HG03066 (cell line): ENCODE results near the gene CDHR4.
"Not testable (repeated sequence)": the region's sequence is repeated elsewhere in the genome, so short reads cannot be mapped to it uniquely, and the experiment has no call there.

Source experiments
- ATAC-seq: cut with Tn5 transposase; IDR thresholded peaks from one replicate; pipeline ENCODE4 v1.9.1; 2021; ENCODE audit warnings: low read depth; ENCODE audit not compliant: unreplicated experiment

Gene CDHR4, protein sequence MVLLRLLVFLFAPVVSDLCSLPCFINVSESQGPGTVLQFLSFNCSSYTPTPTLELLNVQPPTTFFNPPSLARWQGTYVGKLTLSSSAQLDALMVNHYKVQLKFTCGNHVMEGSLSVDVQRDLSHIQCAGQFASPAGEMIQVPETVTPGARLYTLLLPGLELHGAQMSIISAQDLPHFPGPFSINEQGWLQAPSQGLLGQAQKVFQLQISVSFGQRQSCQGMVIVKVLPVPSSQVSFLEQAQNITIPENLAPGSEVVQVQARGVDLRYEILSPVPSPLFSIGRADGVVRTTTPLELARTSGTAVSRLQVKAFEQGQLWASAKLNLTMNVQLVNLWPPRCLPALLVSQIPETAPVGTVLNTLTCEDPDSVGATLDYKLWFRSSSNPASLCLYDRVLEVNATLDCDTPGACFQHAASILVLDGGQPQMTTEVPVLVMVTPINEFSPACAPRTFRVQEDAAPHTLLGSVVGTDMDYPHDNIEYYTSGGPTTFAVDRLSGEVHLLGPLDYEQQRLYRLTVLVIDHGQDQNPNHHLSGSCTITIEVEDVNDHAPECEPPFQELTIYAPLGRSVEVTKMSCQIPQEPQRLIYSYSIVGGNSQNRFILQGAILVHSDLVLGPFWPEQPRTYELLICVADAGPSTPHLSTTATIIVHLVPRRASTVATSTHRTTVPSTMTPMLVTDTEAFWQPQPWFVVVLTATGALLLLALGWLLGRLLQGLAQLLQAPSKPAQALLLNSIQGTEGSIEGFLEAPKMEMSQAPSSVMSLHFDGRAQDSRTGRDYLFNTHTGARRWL

DNA sequence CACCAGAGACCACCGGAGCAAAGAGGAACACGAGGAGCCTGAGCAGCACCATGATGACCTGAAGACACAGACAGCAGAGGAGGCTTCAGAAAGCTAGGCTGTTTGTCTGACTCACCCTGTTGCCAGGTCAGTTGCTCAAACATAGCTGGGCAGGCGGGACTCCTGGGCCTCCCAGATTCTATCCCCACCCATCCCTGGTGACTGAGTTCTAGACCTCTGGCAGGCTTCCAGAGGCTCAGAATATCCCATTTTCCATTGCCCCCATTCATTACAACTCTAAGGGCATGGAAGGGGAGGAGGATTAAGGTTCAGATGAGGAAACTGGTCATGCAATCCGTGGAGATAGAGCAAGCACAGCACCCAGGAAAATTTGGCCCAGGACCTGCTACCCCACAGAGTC, at the start of gene CDHR4:
CDHR4 (minus strand) TSS at position 113 of the 400 bp plus-strand sequence; CDS start at position 52, 61 bp downstream.
- ATAC-seq: no peak

DNA sequence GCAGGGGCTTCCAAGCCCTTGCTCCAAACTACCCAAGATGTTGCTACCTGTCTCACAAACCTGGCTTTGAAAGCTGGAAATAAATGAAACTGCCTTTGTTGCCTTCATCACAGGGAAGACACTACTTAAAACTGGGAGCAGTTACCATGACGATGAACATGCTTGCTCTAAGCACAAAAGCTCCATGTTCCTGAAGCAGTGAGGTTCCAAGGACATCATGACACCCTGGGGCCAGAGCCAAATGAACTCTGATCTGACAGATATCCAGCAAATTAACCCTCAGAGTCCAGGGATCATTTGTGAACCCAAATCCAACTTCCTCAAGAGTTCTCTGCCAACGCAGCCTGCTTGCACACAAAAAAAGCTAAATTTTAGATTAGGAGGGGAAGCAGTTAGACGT, 46.0 kb upstream of the CDHR4 start:
- no peak for ATAC-seq

DNA sequence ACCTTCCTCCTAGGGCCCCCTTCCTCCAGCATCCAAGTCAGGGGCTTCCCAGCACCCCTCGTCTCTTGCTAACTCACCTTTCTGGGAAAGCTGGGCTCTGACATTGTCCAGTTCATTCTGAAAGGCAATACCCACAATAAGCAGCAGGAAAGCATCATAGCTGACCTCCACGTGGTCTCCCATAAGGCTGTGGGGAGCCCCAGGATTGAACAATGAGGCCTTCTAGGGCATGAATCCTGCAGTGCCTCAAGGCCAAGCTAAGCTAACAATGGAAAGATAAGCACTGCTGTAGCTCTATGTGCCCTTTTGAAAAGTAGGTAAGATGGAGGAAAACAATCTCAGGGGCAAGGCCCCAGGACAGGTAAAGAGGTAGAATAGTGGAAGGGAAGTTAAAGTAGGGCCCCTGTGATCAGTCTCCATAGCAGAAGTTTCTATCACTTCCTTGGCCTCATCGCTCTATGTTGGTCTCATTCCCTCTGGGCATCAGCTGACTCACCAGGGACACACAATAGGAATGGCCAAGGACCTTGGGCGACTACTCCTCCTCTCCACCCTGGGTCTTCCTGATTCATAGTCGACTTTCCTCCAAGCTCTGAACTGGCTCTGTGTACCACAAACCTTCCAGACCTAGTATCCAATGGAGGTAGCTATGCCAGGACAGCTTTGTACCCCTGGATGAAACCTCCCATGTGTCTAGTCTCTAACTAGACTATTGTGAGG, 45.0 kb upstream of the CDHR4 start:
- no peak for ATAC-seq

DNA sequence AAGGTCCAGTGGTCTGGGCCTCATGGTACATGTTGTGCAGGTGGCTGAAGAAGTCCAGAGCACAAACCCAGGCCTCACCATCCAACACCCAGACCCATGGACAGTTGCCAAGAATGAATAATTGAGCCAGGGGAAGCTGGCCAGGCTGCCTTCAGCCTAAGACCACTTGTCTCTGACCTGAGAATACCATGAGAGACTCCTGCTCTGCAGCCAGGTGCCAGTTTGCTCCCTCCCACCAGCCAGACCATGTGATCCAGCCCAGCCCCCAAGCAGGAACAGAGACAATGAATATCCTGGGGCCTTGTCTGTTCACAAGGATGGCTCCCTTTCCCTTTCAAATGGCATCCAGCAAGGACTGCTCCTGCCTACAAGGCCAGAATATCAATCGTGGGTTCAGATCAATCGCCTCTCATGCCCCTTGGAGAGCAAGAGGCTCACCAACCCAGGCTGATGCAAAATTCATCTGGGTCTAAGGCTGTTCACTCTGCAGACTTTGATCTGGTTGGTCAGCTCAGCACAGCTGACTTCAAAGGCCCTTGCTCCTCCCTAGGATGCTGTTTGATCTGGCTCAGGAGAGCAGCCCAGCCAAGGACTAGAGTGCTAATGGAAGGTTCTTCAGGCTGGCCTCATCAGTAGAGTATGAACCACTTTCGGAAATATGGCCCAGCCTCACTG, 43.3 kb upstream of the CDHR4 start:
- ATAC-seq: no peak

DNA sequence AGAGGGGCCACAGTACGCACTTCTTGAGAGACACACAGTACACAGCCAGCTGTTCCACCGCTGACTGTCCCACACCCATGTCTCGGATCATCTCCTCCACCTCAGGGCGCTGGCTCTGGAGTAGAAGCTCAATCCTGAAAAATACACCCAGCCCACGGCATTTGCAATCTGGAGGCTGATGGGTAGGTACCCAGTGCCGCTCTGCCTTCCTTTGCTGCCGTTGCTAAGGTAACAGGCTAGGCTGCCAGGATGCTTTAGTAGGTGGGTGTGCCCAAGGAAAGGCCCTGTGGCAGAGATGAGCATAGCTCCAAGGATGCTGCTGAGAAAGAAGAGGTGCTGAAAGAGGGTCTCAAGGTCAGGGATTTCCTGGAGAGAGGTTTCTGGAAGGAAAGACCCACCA, 42.1 kb upstream of the CDHR4 start:
- no peak for ATAC-seq

DNA sequence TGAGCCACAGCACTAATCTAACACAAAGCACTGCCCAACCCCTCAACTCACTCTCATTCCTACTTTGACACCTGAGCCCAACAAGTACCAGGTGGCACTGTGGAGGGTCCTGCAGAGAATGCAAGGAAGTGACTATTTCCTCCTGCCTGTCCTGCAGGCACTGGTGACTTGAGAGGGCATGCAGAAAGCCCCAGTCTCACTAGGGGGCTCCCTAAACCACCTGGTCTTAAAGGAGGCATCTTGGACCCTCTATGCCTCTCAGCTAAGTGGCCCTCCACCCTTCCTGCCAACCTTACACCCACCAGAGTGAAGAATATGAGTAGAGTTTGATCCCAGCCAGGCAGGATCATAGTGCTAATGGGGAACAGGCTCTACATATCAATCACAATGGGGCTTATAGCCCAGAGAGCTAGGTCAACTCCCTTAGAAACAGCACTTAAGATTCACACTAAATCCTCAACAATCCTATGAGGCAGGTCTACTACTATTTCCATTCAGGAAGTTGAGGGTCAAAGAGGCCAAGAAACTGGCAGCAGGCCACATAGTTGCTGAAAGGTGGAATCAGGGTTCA, 41.5 kb upstream of the CDHR4 start:
- ATAC-seq: no peak

DNA sequence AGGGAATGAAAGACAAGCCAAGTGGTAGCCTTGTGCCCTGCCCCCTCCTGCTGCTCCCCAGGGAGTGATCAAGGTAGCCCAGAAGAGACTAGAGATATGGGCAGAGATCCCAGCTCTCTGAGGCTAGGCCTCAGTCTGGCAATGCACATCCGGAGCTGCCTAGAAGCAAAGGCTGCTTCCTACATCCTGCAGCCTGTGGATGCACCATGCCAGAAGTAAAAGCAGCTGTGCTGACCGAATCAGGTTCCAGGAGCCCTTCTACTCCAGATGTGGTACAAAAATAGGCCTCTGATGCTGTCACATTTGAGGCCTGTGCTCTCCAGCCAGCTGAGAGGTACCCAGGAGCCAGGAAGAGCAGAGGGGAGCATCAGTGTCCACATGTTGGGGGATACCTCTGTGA, 40.7 kb upstream of the CDHR4 start:
- ATAC-seq: no peak

DNA sequence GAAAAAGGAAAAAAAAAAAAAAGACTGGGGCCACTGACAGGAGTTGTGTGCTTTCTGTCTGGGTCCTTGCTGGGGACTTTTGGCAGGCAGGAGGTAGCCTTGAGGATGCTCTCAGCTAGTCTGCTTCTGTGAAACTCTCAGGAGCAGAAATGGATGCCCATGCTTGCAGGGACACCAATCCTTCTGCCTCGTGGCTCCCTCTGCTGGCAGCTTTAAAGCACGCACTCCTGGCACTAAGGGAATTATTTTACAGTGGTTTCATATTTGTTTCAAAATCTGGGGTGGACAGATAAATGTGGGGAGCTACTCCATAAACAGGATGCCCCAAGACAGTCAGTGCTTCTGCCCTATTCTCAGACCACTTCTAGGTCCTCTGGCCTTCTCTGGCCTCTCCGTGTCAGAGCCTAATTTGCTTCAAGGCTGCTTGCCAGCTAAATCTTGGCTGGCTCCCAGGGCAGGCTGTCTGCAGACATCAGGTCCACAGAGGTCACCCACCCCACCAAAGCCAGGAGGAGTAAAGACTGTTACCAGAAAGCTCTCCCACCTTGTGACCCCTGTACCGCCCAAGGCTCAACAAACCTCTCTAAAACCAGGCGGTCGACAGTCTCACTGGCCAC, 39.6 kb upstream of the CDHR4 start:
- no peak for ATAC-seq

DNA sequence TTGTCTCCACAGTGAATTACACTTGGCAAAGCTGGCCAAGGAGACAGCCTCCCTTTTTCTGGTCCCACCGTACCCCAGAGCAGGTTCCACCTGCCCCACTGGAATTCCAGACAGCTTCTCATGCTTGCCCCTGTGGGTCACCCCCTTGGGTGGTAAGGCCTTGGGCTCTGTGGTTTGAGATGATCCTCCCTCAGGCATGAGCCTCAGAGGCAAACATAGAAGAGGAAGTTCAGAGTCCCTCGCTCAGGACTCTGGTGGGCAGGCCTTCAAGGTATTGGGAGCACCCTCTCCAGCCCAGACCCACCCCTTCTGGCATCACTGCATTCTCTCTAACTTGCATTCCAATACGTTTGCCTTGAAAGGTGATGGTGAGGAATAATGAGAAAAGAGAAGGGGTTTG, 31.7 kb upstream of the CDHR4 start:
- ATAC-seq: no peak

DNA sequence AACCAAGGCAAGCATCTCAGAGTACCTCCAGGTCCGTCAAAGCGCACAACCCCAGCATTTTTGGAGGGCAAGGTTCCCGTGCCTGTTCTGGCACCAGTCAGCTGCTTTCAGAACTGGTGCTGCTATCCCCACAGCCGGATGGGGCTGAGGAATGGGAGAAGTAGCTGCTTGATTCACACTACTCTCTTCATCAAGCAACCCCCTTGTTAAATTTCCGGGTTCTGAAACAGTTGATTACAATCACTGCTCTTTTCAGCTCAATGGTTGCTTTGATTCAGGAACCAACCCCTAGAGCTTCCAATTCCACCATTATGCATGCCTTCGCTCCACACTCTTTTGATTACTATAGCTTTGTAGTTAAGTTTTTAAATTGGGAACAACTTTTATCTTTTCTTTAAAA, 26.3 kb upstream of the CDHR4 start:
- no peak for ATAC-seq

DNA sequence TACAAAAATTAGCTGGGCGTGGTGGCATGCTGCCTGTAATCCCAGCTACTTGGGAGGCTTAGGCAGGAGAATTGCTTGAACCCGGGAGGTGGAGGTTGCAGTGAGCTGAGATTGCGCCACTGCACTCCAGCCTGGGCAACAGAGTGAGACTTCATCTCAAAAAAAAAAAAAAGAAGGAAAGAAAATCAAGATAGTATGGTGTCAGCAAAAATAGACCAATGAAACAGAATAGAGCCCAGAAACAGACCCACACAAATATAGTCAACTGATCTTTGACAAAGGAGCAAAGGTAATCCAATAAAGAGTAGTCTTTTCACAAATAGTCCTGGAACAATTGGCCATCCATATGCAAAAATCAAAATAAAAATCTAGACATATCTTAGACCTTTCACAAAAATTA, 23.5 kb upstream of the CDHR4 start:
- not testable (repeated sequence) for ATAC-seq

DNA sequence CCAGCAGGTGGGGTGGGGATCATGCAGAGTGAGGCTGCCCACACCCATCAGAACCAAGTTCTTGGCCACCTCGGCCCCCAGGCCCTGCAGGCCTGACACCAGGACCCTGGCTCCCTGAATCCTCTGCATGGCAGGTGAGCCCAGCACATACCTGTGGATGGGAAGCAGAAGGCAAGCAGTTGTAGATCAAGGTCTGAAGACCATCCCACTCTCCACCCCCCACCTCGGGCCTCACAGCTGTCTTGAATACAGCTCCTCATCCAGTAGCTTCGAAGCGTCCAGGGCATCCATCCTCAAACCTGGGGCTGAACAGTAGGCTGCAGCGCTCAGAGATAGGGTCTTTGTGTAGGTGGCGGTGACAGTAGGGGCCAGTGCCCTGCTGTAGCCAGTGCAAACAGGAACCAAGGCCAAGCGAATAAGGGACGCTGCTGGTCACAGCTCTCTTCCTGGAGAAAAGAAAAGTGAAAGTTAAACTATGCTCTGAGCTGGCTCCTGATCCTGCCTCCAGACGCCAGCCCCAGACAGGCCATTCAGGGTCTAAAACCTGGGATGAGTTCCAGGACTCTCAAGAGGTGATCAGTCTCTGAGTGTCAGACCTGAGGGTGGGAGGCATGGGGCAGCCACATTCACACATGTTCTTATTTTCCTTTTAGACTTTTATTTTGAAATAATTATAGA, 14.0 kb upstream of the CDHR4 start, which contains the start of gene UBA7:
UBA7 (minus strand) TSS at position 457 of the 678 bp plus-strand sequence; CDS start at position 291, 166 bp downstream.
- ATAC-seq: no peak

DNA sequence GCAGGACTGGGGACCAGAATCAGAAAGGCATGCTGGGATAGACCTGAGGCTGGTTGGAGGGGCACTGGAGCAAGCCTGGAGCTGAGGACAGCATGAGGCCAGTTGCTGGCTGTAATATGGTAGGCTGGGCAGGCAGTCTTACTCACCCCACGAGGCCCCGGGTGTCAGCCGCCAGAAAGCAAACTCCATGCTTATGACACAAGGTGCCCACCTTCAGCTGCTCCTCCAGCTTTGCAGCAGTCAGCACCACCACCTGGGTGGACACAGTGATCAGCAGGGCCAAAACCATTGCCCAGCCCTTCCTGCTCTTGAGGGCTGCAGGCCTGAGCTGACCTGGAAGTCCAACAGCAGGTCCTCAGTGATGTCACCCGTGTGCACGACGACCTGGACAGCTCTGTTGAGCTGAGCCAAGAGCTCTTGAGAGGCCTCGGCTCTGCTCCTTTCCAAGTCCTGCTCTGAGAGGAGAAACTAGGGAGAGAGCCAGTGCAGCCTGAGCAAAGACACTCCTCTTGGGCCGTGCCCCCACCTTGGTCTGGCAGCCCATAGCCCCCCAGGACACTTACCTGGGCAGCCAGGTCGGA, 13.3 kb upstream of the CDHR4 start:
- no peak for ATAC-seq

DNA sequence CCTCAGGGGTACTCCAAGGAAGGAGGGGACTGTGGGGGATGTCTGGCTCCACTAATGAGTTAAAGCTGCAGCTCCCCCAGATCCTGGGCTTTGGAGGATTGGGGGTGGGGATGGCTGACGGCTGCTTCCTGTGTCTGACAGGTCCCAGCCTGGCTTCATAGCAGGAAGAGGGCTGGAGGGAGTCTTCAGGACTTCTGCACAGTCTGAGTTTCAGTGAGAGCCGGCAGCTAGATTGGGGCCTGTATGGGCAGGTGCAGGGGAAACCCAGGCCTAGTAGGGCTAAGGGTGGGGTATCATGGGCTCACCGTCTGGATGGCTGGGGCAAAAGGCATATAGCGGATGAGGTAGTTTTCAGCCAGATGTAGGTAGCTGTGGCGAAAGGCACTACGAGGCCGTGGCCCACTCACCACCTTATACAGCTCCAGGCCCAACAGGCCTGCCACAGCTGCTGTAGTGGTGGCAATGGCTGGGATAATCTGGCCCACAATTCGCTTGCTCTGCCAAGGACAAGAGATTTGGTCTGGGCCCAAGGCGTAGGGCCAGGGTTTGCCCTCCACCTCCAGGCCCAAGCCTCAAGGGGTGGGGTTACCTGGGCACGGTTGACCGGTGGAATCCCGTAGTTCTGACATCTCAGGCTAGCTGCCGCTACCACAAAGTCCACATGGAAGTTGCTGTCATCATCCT, 7.9 kb upstream of the CDHR4 start:
- ATAC-seq: no peak

DNA sequence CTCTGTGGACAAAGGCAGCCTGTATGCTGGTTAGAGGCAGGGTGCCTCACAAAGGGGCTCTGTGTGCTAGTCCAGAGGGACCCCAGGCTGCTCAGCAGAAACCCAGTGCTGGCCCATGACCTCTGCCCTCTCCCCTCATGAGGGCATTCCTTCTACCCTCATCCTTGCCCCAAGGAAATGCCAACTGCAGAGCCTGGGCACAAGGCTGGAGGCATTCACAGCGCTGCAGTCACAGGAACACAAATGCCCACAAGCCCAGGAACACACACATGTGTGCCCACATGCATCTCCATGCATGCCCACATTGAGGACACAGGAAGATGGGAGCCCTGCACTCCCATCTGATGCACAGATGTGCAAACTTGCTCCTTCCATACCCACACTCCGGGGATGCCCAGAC, 7.2 kb upstream of the CDHR4 start:
- no peak for ATAC-seq

DNA sequence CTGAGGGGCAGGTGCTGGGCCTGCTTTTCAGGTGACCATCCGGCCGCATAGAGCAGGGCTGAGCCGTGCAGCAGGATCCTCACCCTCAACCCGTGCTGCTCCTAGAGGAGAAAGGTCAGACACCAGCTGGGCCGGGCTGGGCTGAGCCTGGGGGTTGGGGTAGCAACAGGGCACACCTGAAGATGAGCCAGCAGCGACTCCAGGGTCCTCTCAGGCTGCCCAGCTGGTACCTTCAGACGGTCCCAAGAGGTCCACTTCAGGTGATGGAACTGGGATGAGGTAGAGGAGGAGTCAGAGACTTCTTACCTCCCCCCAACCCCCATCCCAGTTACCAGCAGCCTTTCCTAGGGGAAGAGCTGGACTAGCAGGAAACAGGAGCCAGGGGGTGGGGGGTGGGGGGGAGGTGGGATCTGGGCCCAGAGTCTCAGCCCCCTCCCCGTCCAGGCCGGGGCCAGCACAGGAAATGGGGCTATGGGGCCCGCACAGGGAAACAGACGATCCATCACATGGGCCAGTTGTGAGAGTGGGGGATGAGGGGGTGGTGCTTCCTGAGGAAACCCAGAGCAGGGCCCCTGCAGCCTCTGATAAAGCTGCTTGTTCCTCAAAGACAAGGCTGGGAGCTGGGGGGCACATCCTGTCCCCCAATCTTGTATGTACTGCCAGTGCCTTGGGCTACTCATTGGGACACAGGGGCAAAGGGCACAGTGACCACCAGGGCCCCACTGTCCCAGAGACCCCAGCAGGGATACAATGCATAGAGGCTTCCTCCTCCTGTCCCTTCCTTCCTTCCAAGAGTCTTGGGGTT, 6.4 kb upstream of the CDHR4 start:
- ATAC-seq: no peak

DNA sequence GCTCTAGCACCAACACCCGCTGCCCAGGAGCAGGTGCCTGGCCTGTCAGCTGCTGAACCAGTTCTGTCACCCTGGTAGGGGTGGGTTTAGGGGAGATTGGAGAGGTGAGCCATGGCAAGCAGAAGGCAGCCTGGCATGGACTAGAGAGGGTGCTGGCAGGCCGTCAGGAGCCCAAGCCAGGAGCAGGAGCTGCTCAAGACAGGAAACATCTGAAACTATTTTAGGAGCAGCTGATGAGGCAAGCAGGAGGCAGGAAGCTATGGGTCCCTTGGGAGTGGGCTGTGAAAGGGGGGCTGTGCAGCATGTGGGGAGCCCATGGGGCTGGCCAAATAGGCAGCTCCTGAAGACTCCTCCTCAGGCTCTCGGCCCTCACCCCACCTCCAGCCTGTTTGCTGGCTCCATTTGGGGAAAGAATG, 5.7 kb upstream of the CDHR4 start:
- no peak for ATAC-seq
